GM12874 (cell line): ENCODE results near the gene HERC2.

Source experiments
- CTCF ChIP-seq: IDR thresholded peaks from 2 replicates; pipeline ENCODE4 v1.5.1; 2011; ENCODE audit warnings: low read depth, mild to moderate bottlenecking, control low read depth, low read length, moderate library complexity; ENCODE audit not compliant: insufficient read depth

The HERC2 gene

GRCh38 chr15:28118531-28118930 is 203.4 kb downstream of the HERC2 start:
- TF ChIP-seq CTCF = no peak

- no peak for TF ChIP-seq CTCF
Observed at GRCh38 chr15:28118083-28118482, 203.9 kb downstream of the HERC2 start.

GRCh38 chr15:28117432-28117990 is 204.5 kb downstream of the HERC2 start:
- TF ChIP-seq CTCF = no peak

- no peak for TF ChIP-seq CTCF
Observed at GRCh38 chr15:28116521-28117431, 205.2 kb downstream of the HERC2 start.

GRCh38 chr15:28115871-28116270 is 206.1 kb downstream of the HERC2 start:
- TF ChIP-seq CTCF = no peak

GRCh38 chr15:28114721-28115622 is 207.0 kb downstream of the HERC2 start:
- no peak for TF ChIP-seq CTCF

- no peak for TF ChIP-seq CTCF
Observed at GRCh38 chr15:28114114-28114455, 207.9 kb downstream of the HERC2 start.
